OCI-LY3 (cell line): Measurements from ENCODE around the gene SLC7A5.
"Not testable (repeated sequence)": the region's sequence is repeated elsewhere in the genome, so short reads cannot be mapped to it uniquely, and the experiment has no call there.

Source experiments
- H2AFZ ChIP-seq: fragments of 200-600, 300-600 bp; shearing (Covaris generic); 2 replicates; pipeline ENCODE4 v1.6.0; 2014; ENCODE audit warnings: antibody characterized with exemption, low read depth, low read length
- H3K27ac ChIP-seq: fragments of 200-600, 300-600 bp; sonication (generic); 2 replicates; pipeline ENCODE4 v1.5.1; 2014; ENCODE audit warnings: mild to moderate bottlenecking, low read length, moderate library complexity, mixed read lengths
- H3K27me3 ChIP-seq: fragments of 200-600, 300-600 bp; sonication (generic); 2 replicates; pipeline ENCODE4 v1.6.1; 2014; ENCODE audit warnings: low read depth, low read length, mixed read lengths
- H3K36me3 ChIP-seq: fragments of 200-600, 300-600 bp; sonication (generic); replicated peaks from 2 replicates; pipeline ENCODE3; 2014; ENCODE audit warnings: low read depth, low read length, mixed read lengths
- H3K4me1 ChIP-seq: fragments of 300-600, 200-600 bp; sonication (generic); 2 replicates; pipeline ENCODE4 v1.6.1; 2014; ENCODE audit warnings: low read length, mixed read lengths
- H3K4me2 ChIP-seq: fragments of 200-600, 300-600 bp; sonication (generic); 2 replicates; pipeline ENCODE4 v1.6.1; 2014; ENCODE audit warnings: low read length, mixed read lengths
- H3K4me3 ChIP-seq: fragments of 300-600, 200-600 bp; sonication (generic); 2 replicates; pipeline ENCODE4 v1.5.1; 2014; ENCODE audit warnings: antibody characterized with exemption, mild to moderate bottlenecking, low read length, moderate library complexity
- H3K79me2 ChIP-seq: fragments of 300-600, 200-600 bp; shearing (Covaris generic); 2 replicates; pipeline ENCODE4 v1.6.1; 2014; ENCODE audit warnings: mild to moderate bottlenecking, low read length, mixed read lengths
- H3K9ac ChIP-seq: fragments of 300-600, 200-600 bp; shearing (Covaris generic); 2 replicates; pipeline ENCODE4 v1.6.0; 2014; ENCODE audit warnings: mild to moderate bottlenecking, low read length, moderate library complexity
- H3K9me3 ChIP-seq: fragments of 200-600, 300-600 bp; shearing (Covaris generic); 2 replicates; pipeline ENCODE4 v1.6.1; 2014; ENCODE audit warnings: low read length, mixed read lengths; ENCODE audit not compliant: insufficient read depth
- H4K20me1 ChIP-seq: fragments of 200-600, 300-600 bp; sonication (generic); 2 replicates; pipeline ENCODE4 v1.6.1; 2016; ENCODE audit warnings: low read length, mixed read lengths; ENCODE audit not compliant: insufficient read depth
- CTCF ChIP-seq: fragments of 200-600, 300-600 bp; sonication (generic); IDR thresholded peaks from 2 replicates; pipeline ENCODE4 v1.5.1; 2014; ENCODE audit warnings: antibody characterized with exemption, low read length, low read depth

SLC7A5 gene

GRCh38 chr16:87911106-87911763, 41.9 kb upstream of the SLC7A5 start:
- H3K4me3 ChIP-seq, H3K9me3 ChIP-seq, H3K27me3 ChIP-seq, H2AFZ ChIP-seq, H3K79me2 ChIP-seq, H4K20me1 ChIP-seq, H3K27ac ChIP-seq, H3K9ac ChIP-seq, H3K36me3 ChIP-seq: not testable (repeated sequence)
- peaks cover 24% of the 10 kb centered on the region for H3K4me1 ChIP-seq
- 0 out of 2 replicates have a peak overlapping the region, but pooled peaks have one; percentile 11 for H3K4me2 ChIP-seq

- not testable (repeated sequence) for H3K79me2 ChIP-seq, H3K27me3 ChIP-seq, H3K9me3 ChIP-seq, H3K36me3 ChIP-seq, H4K20me1 ChIP-seq
- peak overlapping the region; percentile 69; the same call in 1 of the 2 replicates for H2AFZ ChIP-seq
- peaks cover 24% of the 10 kb centered on the region for H3K4me1 ChIP-seq
- peak; percentile 77 for TF ChIP-seq CTCF
- peak overlapping the region; percentile 63 for H3K27ac ChIP-seq
- H3K9ac ChIP-seq, result peak overlapping the region; percentile 45; the same call in 1 of the 2 replicates
- peak overlapping the region; percentile 76 for H3K4me2 ChIP-seq
- peak overlapping the region; percentile 39 for H3K4me3 ChIP-seq
Measured at GRCh38 chr16:87909203-87909935, 40.1 kb upstream of the SLC7A5 start.

- H4K20me1 ChIP-seq, H3K36me3 ChIP-seq, H3K79me2 ChIP-seq, H2AFZ ChIP-seq, H3K9ac ChIP-seq, H3K4me2 ChIP-seq, H3K4me3 ChIP-seq, H3K9me3 ChIP-seq, H3K27ac ChIP-seq, H3K27me3 ChIP-seq: not testable (repeated sequence)
- peaks cover 24% of the 10 kb centered on the region for H3K4me1 ChIP-seq
Measured at GRCh38 chr16:87908101-87908500, 38.8 kb upstream of the SLC7A5 start.

GRCh38 chr16:87905521-87905920, 36.2 kb upstream of the SLC7A5 start:
- not testable (repeated sequence) for H3K4me3 ChIP-seq, H4K20me1 ChIP-seq, H3K36me3 ChIP-seq, H3K27me3 ChIP-seq, H3K4me2 ChIP-seq, H3K79me2 ChIP-seq, H3K27ac ChIP-seq, H3K9ac ChIP-seq, H2AFZ ChIP-seq, H3K9me3 ChIP-seq
- H3K4me1 ChIP-seq, result peaks cover 16% of the 10 kb centered on the region

GRCh38 chr16:87904963-87905362, 35.7 kb upstream of the SLC7A5 start:
- not testable (repeated sequence) for H4K20me1 ChIP-seq, H3K79me2 ChIP-seq, H3K4me3 ChIP-seq, H2AFZ ChIP-seq, H3K9ac ChIP-seq, H3K9me3 ChIP-seq, H3K4me2 ChIP-seq, H3K27ac ChIP-seq, H3K36me3 ChIP-seq, H3K27me3 ChIP-seq
- H3K4me1 ChIP-seq, result peaks cover 15% of the 10 kb centered on the region

DNA sequence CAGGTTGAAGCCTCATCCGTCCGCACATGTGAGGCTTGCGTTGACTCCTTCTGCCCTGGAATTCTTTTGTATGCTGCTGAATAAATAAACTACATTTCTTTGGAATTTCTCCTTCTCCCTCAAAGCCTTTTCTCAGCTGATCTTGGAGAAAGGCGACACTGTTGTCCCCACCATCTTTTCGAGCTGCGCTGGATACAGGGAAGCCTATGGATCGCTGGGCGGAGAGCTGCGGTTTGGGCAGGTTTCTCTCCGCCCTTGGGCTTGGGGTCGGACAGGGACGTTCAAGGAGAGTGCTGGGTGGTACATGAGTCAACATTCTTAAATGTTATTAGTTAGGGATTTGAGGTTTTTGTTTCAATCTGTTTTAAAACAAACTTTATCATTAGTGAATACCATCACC, 31.2 kb upstream of the SLC7A5 start:
- H3K4me2 ChIP-seq, H3K9ac ChIP-seq, H4K20me1 ChIP-seq, H2AFZ ChIP-seq, H3K79me2 ChIP-seq, H3K4me3 ChIP-seq, H3K27ac ChIP-seq, H3K9me3 ChIP-seq, H3K36me3 ChIP-seq, H3K27me3 ChIP-seq: not testable (repeated sequence)
- peaks cover 27% of the 10 kb centered on the region for H3K4me1 ChIP-seq
